Body of pancreas (tissue), 4 donors: ENCODE results near the gene ZSCAN5A.

Source experiments
- CTCF ChIP-seq, 7 experiments: fragments of 450-650 bp in 4 of 7; fragments of 200-600 bp in 3 of 7; sonication (generic) in 3 of 7; IDR thresholded peaks; one replicate each; pipeline ENCODE4 v1.5.1; 2016 to 2019; ENCODE audit warnings: antibody characterized with exemption in 7 of 7
- POLR2A ChIP-seq, 3 donors: fragments of 450-650 bp; IDR thresholded peaks; one replicate each; pipeline ENCODE4 v1.6.1; 2016; ENCODE audit warnings: antibody characterized with exemption in 3 of 3, mild to moderate bottlenecking in 2 of 3

- TF ChIP-seq POLR2A (IDR thresholded peaks at IDR 0.05) (no peak), CTCF (IDR thresholded peaks at IDR 0.05) (no peak)
Measured at GRCh38 chr19:56273563-56274117, 41.0 kb downstream of the ZSCAN5A start.
